Measurements from ENCODE around the gene DAAM2. TPM values are rescaled to one million over a fixed set of nuclear protein-coding genes. Genes with fewer than 3 reads are reported as not detected.

The DAAM2 gene
- polyA plus RNA-seq, 3 donors = not detected

DNA sequence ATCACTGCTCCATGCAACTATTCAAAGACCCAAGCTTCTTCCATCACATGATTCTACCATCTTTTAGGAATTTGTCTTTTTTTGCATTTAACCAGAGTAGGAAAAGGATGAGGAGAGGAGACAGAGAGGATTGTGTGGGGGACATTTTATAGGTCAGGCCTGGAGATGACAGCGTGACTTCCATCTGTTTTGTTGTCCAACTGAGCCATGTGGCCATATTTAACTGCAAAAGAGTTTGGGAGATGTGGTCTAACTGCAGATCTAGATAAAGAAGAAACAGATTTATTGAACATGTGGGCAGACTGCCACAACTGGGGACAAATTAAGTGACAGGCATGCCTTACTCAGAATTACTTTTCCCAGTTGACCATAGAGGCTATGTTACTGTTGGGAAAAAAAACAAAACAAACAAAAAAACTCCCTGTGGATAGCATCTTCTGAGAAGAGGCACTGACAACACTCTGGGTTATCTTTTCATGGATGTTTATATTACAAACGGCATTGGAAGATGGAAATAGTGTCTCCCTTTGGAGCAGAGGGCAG is 161.0 kb downstream of the DAAM2 start:
- Histone ChIP-seq H3K27me3 (ENCODE audit: control insufficient read depth in 2 of 2, insufficient read depth in 2 of 2, low read length in 2 of 2) (no peaks in the 10 kb centered on the region), H3K36me3 (replicated peaks in 1 of 2; ENCODE audit: control insufficient read depth in 1 of 2, insufficient read depth in 2 of 2, low read length in 2 of 2) (no peaks in the 10 kb centered on the region), H3K9me3 (replicated peaks in 1 of 2; ENCODE audit: control insufficient read depth in 1 of 2, insufficient read depth in 1 of 2, low read length in 2 of 2) (no peaks in the 10 kb centered on the region), H3K79me2 (ENCODE audit: insufficient read depth, low read length) (no peaks in the 10 kb centered on the region), H4K20me1 (ENCODE audit: insufficient read depth, low read length) (no peaks in the 10 kb centered on the region), H2AFZ (ENCODE audit: insufficient read depth, low read depth, low read length, poor library complexity, severe bottlenecking) (no peak overlapping the region), H3K4me3 (replicated peaks in 1 of 3; ENCODE audit: low read depth in 2 of 3, low read length in 3 of 3) (no peak overlapping the region), H3K4me1 (ENCODE audit: control insufficient read depth in 1 of 2, insufficient read depth in 2 of 2, low read length in 2 of 2) (no peaks in the 10 kb centered on the region), H3K4me2 (replicated peaks; ENCODE audit: extremely low read depth, low read length, poor library complexity, severe bottlenecking) (no peak overlapping the region), H3K9ac (ENCODE audit: insufficient read depth, low read length, poor library complexity, severe bottlenecking) (no peak overlapping the region), H3K27ac (ENCODE audit: low read depth in 1 of 2, low read length in 2 of 2) (no peak overlapping the region)
- Mint-ChIP-seq H3K27ac (no peak overlapping the region), H3K36me3 (no peaks in the 10 kb centered on the region), H3K4me1 (no peaks in the 10 kb centered on the region), H3K27me3 (ENCODE audit: low read depth in 3 of 3) (peaks cover 0 to 3% (median 0%) of the 10 kb centered on the region in 3 donors), H3K9me3 (peaks cover 0 to 3% (median 2%) of the 10 kb centered on the region in 7 donors), H3K4me3 (no peak overlapping the region)
- WGBS (ENCODE audit: insufficient coverage) = 67% methylated on average over 1 of the region's 2 CpGs
- TF ChIP-seq, protein P1, sequence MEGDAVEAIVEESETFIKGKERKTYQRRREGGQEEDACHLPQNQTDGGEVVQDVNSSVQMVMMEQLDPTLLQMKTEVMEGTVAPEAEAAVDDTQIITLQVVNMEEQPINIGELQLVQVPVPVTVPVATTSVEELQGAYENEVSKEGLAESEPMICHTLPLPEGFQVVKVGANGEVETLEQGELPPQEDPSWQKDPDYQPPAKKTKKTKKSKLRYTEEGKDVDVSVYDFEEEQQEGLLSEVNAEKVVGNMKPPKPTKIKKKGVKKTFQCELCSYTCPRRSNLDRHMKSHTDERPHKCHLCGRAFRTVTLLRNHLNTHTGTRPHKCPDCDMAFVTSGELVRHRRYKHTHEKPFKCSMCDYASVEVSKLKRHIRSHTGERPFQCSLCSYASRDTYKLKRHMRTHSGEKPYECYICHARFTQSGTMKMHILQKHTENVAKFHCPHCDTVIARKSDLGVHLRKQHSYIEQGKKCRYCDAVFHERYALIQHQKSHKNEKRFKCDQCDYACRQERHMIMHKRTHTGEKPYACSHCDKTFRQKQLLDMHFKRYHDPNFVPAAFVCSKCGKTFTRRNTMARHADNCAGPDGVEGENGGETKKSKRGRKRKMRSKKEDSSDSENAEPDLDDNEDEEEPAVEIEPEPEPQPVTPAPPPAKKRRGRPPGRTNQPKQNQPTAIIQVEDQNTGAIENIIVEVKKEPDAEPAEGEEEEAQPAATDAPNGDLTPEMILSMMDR (IDR thresholded peaks at IDR 0.05) = no peak
- no peak for DNase-seq
- intact Hi-C loops (cut with micrococcal nuclease) = no loop called here

Other genes starting within 250 kb of the DAAM2 start
- gene KIF6, start 67.0 kb upstream of the DAAM2 start, polyA plus RNA-seq = not detected
- gene MOCS1, start 142.1 kb downstream of the DAAM2 start, polyA plus RNA-seq = under 1 TPM; 0.05 to 0.26 (median 0.12) TPM

Measured in CD14-positive monocyte (primary cell).